Thyroid gland (tissue), 4 donors: ENCODE results near the gene CHST13. TPM values are rescaled to one million over a fixed set of nuclear protein-coding genes. Genes with fewer than 3 reads are reported as not detected.

ENCODE experiments used
- DNase-seq, 2 donors: peaks; one replicate each; pipeline ENCODE4 v3.0.0-alpha.2; 2019
- H3K27ac ChIP-seq, 3 donors: fragments of 200-600 bp; sonication (generic); 1 replicate in 2 of 3; 2 replicates in 1 of 3; pipeline ENCODE4 v1.5.1; 2016 to 2019; ENCODE audit warnings: mild to moderate bottlenecking in 1 of 3, moderate library complexity in 1 of 3
- H3K27me3 ChIP-seq: fragments of 200-600 bp; sonication (generic); one replicate; pipeline ENCODE4 v1.5.1; 2019
- H3K36me3 ChIP-seq, 2 donors: fragments of 200-600 bp; sonication (generic); one replicate each; pipeline ENCODE4 v1.5.1; 2016 to 2019
- H3K4me1 ChIP-seq, 2 donors: fragments of 200-600 bp; sonication (generic); one replicate each; pipeline ENCODE4 v1.5.1; 2017 to 2019
- H3K4me3 ChIP-seq, 3 donors: fragments of 200-600 bp; sonication (generic); replicated peaks in 1 of 3; 1 replicate in 2 of 3; 2 replicates in 1 of 3; pipeline ENCODE4 v1.5.1; 2016; ENCODE audit warnings: mild to moderate bottlenecking in 1 of 3
- H3K9me3 ChIP-seq: fragments of 200-600 bp; sonication (generic); one replicate; pipeline ENCODE4 v1.5.1; 2017
- POLR2A ChIP-seq, 2 donors: fragments of 450-650 bp; IDR thresholded peaks; one replicate each; pipeline ENCODE4 v1.6.1; 2017; ENCODE audit warnings: antibody characterized with exemption in 2 of 2, mild to moderate bottlenecking in 2 of 2, moderate library complexity in 1 of 2
- WGBS, 2 donors: methylation state at CpG; one replicate each; pipeline ENCODE4 v1.1.5; 2017; 5-methylcytosine and 5-hydroxymethylcytosine counted together
- intact Hi-C: fragments of 100-400 bp; cut with DNase I; formaldehyde crosslinking; loops from one replicate; pipeline ENCODE4 v1.15.1; 2023
- total RNA-seq, 4 donors: library from RNA; depleted of rRNA; stranded (reverse); fragments of >200 nt; gene quantifications; one replicate each; pipeline ENCODE4 v1.2.3, GENCODE V29; 2016
- TF ChIP-seq, protein P1 (sequence below), 6 experiments: fragments of 200-600 bp in 3 of 6; fragments of 450-650 bp in 3 of 6; sonication (generic) in 3 of 6; IDR thresholded peaks; one replicate each; pipeline ENCODE4 v1.5.1; 2016 to 2019; ENCODE audit warnings: antibody characterized with exemption in 6 of 6, mild to moderate bottlenecking in 2 of 6, inconsistent platforms in 1 of 6, moderate library complexity in 1 of 6

The CHST13 gene
- total RNA-seq, 4 donors from 2014 or later = 0.13 to 0.56 TPM; not detected in 2

- Histone ChIP-seq H3K27me3 (peaks cover 6% of the 10 kb centered on the region), H3K36me3 (no peaks in the 10 kb centered on the region), H3K4me1 (no peaks in the 10 kb centered on the region), H3K9me3 (no peaks in the 10 kb centered on the region), H3K4me3 (no peak overlapping the region), H3K27ac (no peak overlapping the region)
- no peak for TF ChIP-seq POLR2A (IDR thresholded peaks at IDR 0.05)
- TF ChIP-seq, protein P1, sequence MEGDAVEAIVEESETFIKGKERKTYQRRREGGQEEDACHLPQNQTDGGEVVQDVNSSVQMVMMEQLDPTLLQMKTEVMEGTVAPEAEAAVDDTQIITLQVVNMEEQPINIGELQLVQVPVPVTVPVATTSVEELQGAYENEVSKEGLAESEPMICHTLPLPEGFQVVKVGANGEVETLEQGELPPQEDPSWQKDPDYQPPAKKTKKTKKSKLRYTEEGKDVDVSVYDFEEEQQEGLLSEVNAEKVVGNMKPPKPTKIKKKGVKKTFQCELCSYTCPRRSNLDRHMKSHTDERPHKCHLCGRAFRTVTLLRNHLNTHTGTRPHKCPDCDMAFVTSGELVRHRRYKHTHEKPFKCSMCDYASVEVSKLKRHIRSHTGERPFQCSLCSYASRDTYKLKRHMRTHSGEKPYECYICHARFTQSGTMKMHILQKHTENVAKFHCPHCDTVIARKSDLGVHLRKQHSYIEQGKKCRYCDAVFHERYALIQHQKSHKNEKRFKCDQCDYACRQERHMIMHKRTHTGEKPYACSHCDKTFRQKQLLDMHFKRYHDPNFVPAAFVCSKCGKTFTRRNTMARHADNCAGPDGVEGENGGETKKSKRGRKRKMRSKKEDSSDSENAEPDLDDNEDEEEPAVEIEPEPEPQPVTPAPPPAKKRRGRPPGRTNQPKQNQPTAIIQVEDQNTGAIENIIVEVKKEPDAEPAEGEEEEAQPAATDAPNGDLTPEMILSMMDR (IDR thresholded peaks at IDR 0.05) = no peak
- WGBS, 2 donors = 87 to 95% methylated on average over 5 of the region's 5 CpGs
- no peak for DNase-seq
- intact Hi-C loops = no loop called here
Observed at GRCh38 chr3:126545544-126545943, 21.6 kb downstream of the CHST13 start.

DNA sequence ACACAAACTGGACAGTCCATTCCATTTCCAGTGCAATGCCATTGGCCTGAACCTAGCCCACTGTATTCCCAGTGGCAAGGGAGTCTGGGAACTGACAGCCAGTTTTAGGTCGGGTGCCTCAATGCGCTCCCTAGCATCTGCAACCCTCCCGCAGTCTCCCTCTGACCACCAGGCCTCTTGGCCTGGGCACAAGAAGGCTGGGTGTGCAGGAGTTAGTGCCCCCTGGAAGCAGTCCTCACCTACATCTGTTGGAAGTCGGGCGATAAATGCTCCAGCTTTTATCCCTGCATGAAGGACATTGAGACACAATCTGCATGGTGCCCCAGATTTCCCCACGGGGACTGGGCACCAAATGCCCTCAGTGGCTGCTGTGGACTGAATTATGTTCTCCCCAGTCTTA lies 22.1 kb downstream of the CHST13 start:
- no peak overlapping the region for H3K27ac ChIP-seq
- no peak overlapping the region for H3K4me3 ChIP-seq
- 93% methylated on average over 6 of the region's 6 CpGs for WGBS, 2 donors
- no peak for DNase-seq
- intact Hi-C loops = no loop called here
- peaks cover 6% of the 10 kb centered on the region for H3K27me3 ChIP-seq
- TF ChIP-seq, protein P1 (IDR thresholded peaks at IDR 0.05) = no peak
- TF ChIP-seq POLR2A (IDR thresholded peaks at IDR 0.05) = no peak
- no peaks in the 10 kb centered on the region for H3K9me3 ChIP-seq
- no peaks in the 10 kb centered on the region for H3K4me1 ChIP-seq
- no peaks in the 10 kb centered on the region for H3K36me3 ChIP-seq

- TF ChIP-seq, protein P1 (IDR thresholded peaks at IDR 0.05) = no peak
- TF ChIP-seq POLR2A (IDR thresholded peaks at IDR 0.05) = no peak
- no peak for DNase-seq
- no peaks in the 10 kb centered on the region for H3K4me1 ChIP-seq
- no peak overlapping the region for H3K27ac ChIP-seq
- no peaks in the 10 kb centered on the region for H3K36me3 ChIP-seq
- peaks cover 3% of the 10 kb centered on the region for H3K27me3 ChIP-seq
- H3K4me3 ChIP-seq = no peak overlapping the region
- intact Hi-C loops = no loop called here
- H3K9me3 ChIP-seq = no peaks in the 10 kb centered on the region
- WGBS, 2 donors = 82 to 89% methylated on average over 8 of the region's 8 CpGs
Observed at GRCh38 chr3:126546549-126547239, 22.7 kb downstream of the CHST13 start.

GRCh38 chr3:126547721-126548120 lies 23.8 kb downstream of the CHST13 start:
- WGBS, 2 donors = 83% methylated on average over 1 of the region's 1 CpG
- intact Hi-C loops = no loop called here
- DNase-seq = no peak
- TF ChIP-seq, protein P1 (IDR thresholded peaks at IDR 0.05) = no peak
- TF ChIP-seq POLR2A (IDR thresholded peaks at IDR 0.05) = no peak
- no peaks in the 10 kb centered on the region for H3K4me1 ChIP-seq
- H3K27me3 ChIP-seq = no peaks in the 10 kb centered on the region
- no peaks in the 10 kb centered on the region for H3K36me3 ChIP-seq
- H3K27ac ChIP-seq = no peak overlapping the region
- H3K4me3 ChIP-seq = no peak overlapping the region
- H3K9me3 ChIP-seq = no peaks in the 10 kb centered on the region

GRCh38 chr3:126548556-126549466 lies 24.9 kb downstream of the CHST13 start:
- Histone ChIP-seq H3K4me3 (no peak overlapping the region), H3K27ac (no peak overlapping the region), H3K27me3 (no peaks in the 10 kb centered on the region), H3K36me3 (no peaks in the 10 kb centered on the region), H3K4me1 (no peaks in the 10 kb centered on the region), H3K9me3 (no peaks in the 10 kb centered on the region)
- DNase-seq = no peak
- WGBS, 2 donors = 53 to 62% methylated on average over 9 of the region's 9 CpGs
- TF ChIP-seq POLR2A (IDR thresholded peaks at IDR 0.05) = no peak
- TF ChIP-seq, protein P1 (IDR thresholded peaks at IDR 0.05) = no peak
- intact Hi-C loops = no loop called here
